ENCODE measurements around the gene CABCOCO1.

DNA sequence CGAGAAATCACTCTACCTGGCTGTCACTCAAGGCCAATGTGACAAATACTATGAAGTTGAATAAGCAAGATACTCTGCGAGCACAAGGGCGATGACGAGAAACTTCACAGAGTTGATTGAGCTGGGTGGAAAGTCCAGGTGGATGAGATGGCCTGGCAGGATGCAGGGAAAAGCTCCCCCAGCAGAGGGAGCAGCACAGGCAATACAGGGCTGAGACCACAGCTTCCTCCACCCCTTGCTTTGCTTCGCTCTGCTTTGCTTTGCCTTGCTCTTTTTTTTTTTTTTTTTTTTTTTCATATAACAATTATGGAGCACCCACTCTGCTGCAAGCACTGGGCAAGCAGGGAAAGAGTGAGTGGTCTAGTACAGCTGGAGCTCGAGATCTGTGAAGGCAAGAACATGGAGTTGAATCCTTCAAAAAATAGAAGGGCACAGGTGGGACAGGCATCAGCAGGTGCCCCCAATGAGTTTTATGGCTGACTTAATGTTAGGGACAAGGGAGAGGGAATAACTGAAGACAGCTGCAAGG is 88.3 kb downstream of the CABCOCO1 start:
- TF ChIP-seq, protein P1, sequence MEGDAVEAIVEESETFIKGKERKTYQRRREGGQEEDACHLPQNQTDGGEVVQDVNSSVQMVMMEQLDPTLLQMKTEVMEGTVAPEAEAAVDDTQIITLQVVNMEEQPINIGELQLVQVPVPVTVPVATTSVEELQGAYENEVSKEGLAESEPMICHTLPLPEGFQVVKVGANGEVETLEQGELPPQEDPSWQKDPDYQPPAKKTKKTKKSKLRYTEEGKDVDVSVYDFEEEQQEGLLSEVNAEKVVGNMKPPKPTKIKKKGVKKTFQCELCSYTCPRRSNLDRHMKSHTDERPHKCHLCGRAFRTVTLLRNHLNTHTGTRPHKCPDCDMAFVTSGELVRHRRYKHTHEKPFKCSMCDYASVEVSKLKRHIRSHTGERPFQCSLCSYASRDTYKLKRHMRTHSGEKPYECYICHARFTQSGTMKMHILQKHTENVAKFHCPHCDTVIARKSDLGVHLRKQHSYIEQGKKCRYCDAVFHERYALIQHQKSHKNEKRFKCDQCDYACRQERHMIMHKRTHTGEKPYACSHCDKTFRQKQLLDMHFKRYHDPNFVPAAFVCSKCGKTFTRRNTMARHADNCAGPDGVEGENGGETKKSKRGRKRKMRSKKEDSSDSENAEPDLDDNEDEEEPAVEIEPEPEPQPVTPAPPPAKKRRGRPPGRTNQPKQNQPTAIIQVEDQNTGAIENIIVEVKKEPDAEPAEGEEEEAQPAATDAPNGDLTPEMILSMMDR (conservative IDR thresholded peaks at IDR 0.05; ENCODE audit: low read depth, low read length), result peak; percentile 87
- no peak for TF ChIP-seq EZH2 (IDR thresholded peaks at IDR 0.05; ENCODE audit: borderline replicate concordance, low read depth, low read length, poor library complexity, severe bottlenecking)

Data from A673 (cell line).